ENCODE data around the gene DLGAP3. TPM values are rescaled to one million over a fixed set of nuclear protein-coding genes. Genes with fewer than 3 reads are reported as not detected.

The DLGAP3 gene
- total and polyA plus RNA-seq, 2 experiments from 2014 or later = 0.42 to 0.48 TPM

DNA sequence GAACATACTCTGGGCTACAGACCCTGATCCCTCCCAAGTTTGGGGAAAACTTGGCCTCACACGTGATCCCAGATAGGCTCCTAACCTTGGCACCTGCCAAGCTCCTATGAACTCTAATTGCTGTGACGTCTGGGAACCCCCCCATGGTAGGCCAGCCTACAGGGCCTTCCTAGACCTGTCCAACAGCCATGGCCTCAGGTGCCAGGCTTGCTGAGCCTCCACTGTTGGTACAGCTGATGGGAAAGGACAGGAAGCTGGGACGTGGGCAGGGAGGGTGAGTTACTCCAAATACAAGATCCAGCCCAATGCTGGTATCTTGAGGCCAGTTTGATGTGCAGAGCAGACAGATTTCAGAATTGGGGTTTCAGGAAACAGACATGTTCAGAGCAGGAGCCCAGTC, 89.0 kb downstream of the DLGAP3 start:
- Histone ChIP-seq H3K27ac (no peak overlapping the region), H3K27me3 (no peaks in the 10 kb centered on the region), H3K4me1 (ENCODE audit: low read depth) (peaks cover 22% of the 10 kb centered on the region), H3K4me3 (no peak overlapping the region), H3K9me3 (ENCODE audit: low read depth) (no peaks in the 10 kb centered on the region), H3K36me3 (no peaks in the 10 kb centered on the region)
- DNase-seq (ENCODE audit: low read depth in 1 of 2, low spot score in 1 of 2) = no peak
- TF ChIP-seq, protein P1, sequence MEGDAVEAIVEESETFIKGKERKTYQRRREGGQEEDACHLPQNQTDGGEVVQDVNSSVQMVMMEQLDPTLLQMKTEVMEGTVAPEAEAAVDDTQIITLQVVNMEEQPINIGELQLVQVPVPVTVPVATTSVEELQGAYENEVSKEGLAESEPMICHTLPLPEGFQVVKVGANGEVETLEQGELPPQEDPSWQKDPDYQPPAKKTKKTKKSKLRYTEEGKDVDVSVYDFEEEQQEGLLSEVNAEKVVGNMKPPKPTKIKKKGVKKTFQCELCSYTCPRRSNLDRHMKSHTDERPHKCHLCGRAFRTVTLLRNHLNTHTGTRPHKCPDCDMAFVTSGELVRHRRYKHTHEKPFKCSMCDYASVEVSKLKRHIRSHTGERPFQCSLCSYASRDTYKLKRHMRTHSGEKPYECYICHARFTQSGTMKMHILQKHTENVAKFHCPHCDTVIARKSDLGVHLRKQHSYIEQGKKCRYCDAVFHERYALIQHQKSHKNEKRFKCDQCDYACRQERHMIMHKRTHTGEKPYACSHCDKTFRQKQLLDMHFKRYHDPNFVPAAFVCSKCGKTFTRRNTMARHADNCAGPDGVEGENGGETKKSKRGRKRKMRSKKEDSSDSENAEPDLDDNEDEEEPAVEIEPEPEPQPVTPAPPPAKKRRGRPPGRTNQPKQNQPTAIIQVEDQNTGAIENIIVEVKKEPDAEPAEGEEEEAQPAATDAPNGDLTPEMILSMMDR (IDR thresholded peaks at IDR 0.05; ENCODE audit: low read depth, low read length) = no peak

DNA sequence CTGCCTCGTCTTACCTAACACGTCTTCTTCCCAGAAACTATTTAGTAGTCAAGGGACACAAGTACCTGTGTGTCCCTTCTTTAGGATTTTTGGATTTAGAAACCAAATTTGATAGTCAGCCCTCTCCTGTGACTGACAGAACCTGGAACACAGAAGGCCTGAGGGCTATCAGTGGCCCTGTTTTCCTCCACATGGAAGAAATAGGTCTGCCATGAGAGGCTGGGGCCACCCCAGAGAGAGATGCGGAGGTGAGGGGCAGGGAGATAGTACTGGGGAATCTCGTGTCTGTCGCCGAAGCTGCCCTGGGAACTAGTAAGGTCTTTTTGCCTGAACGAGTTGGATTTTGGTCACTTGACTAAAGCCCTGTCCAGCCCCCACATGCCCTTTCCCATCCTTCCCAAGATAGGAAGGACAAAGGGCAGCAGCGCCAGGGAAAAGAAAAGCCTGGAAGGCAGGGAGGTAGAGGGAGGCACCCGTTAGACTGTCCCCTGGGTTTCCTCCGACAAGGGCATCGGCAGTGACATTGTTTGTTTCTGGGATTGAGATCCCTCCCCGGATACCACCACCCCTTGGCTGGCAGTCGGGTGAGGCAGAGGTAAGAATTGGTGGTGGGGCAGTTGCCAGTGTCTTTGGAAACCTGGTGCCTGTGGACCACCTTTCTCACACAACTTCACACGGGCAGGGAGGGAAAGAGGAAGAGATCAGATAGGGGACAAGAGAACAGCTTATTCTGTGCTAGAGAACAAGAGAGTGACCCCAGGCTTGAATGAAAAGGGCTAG, 89.7 kb downstream of the DLGAP3 start:
- Histone ChIP-seq H3K4me1 (ENCODE audit: low read depth) (peaks cover 18% of the 10 kb centered on the region), H3K4me3 (no peak overlapping the region), H3K36me3 (no peaks in the 10 kb centered on the region), H3K9me3 (ENCODE audit: low read depth) (no peaks in the 10 kb centered on the region), H3K27me3 (no peaks in the 10 kb centered on the region), H3K27ac (no peak overlapping the region)
- DNase-seq (ENCODE audit: low read depth in 1 of 2, low spot score in 1 of 2) = no peak
- TF ChIP-seq, protein P1 (IDR thresholded peaks at IDR 0.05; ENCODE audit: low read depth, low read length) = no peak

DNA sequence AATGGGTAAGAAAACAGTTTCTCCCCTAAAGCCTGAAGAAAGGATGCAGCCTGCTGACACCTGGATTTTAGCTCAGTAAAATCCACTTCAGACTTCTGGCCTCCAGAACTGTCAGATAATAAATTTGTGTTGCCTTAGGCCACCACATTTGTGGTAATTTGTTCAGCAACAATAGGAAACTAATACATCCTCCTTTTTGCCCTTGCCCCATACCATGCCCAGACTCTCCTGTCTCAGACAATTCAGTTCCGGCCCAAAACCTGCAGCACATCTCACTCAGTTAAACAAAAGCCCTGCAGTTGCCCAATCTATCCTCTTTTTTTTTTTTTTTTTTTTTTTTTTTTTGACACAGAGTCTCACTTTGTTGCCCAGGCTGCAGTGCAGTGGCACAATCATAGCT, 95.7 kb downstream of the DLGAP3 start:
- no peaks in the 10 kb centered on the region for H3K36me3 ChIP-seq
- no peak overlapping the region for H3K27ac ChIP-seq
- no peaks in the 10 kb centered on the region for H3K9me3 ChIP-seq (ENCODE audit: low read depth)
- DNase-seq (ENCODE audit: low read depth in 1 of 2, low spot score in 1 of 2) = no peak
- H3K4me3 ChIP-seq = no peak overlapping the region
- no peaks in the 10 kb centered on the region for H3K4me1 ChIP-seq (ENCODE audit: low read depth)
- TF ChIP-seq, protein P1 (IDR thresholded peaks at IDR 0.05; ENCODE audit: low read depth, low read length) = no peak
- no peaks in the 10 kb centered on the region for H3K27me3 ChIP-seq

DNA sequence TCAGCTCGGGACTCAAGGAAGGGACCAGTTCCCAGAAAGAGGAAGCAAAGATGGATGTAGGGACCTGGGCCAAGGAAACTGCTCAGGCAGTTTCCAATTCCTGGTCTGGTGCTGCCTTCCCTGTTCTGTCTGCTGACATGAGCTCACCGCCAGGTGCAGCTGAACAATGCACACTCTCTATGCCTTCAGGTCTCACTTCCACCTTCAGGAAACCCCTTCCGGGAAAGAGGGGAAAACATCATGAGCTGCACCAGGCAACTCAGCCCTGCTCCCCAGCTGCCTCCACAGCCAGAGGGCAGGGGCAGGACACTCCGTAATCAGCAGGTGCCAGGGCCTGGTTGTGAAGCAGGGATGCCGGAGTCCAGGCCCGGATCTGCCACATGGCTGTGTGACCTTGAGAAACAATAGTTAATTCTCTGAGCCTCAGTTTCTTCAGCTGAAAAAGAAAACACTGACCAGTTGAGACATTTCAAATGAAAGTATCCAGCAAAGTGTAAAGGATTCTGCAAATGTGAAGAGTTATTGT, 97.7 kb downstream of the DLGAP3 start:
- Histone ChIP-seq H3K4me1 (ENCODE audit: low read depth) (no peaks in the 10 kb centered on the region), H3K36me3 (no peaks in the 10 kb centered on the region), H3K27ac (no peak overlapping the region), H3K4me3 (no peak overlapping the region), H3K27me3 (no peaks in the 10 kb centered on the region), H3K9me3 (ENCODE audit: low read depth) (no peaks in the 10 kb centered on the region)
- no peak for DNase-seq (ENCODE audit: low read depth in 1 of 2, low spot score in 1 of 2)
- TF ChIP-seq, protein P1 (IDR thresholded peaks at IDR 0.05; ENCODE audit: low read depth, low read length) = no peak

DNA sequence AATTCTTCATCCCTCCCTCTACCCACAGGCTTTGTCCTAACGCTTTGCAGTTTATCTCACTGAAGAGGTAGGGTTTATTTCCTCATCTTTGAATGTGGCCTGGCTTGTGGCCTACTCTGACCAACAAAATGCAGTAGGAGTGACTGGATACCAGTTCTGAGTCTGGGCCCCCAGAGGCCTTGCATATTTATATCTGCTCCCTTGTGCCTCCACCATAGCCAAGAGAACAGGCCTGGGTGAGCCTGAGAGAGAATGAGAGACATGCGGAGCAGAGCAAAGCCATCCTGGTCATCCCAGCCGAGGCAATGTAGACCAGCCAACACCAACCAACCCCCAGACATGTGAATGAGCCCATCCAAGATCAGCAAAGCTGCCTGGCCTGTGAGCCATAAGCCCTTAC, 100.2 kb downstream of the DLGAP3 start:
- H3K27ac ChIP-seq = no peak overlapping the region
- H3K36me3 ChIP-seq = no peaks in the 10 kb centered on the region
- H3K4me1 ChIP-seq (ENCODE audit: low read depth) = peaks cover 12% of the 10 kb centered on the region
- DNase-seq (ENCODE audit: low read depth in 1 of 2, low spot score in 1 of 2) = peak in 1 of 2 donors; percentile 82
- H3K4me3 ChIP-seq = no peak overlapping the region
- no peaks in the 10 kb centered on the region for H3K27me3 ChIP-seq
- TF ChIP-seq, protein P1 (IDR thresholded peaks at IDR 0.05; ENCODE audit: low read depth, low read length) = no peak
- H3K9me3 ChIP-seq (ENCODE audit: low read depth) = no peaks in the 10 kb centered on the region

All from cardiac muscle cell (in vitro differentiated cells and primary cell).